HG02571 (cell line): Measurements from ENCODE around the gene VSIG4.

Experiments used
- ATAC-seq: cut with Tn5 transposase; IDR thresholded peaks from one replicate; pipeline ENCODE4 v1.9.1; 2021; ENCODE audit warnings: mild to moderate bottlenecking, moderate library complexity; ENCODE audit not compliant: unreplicated experiment

VSIG4 gene

DNA sequence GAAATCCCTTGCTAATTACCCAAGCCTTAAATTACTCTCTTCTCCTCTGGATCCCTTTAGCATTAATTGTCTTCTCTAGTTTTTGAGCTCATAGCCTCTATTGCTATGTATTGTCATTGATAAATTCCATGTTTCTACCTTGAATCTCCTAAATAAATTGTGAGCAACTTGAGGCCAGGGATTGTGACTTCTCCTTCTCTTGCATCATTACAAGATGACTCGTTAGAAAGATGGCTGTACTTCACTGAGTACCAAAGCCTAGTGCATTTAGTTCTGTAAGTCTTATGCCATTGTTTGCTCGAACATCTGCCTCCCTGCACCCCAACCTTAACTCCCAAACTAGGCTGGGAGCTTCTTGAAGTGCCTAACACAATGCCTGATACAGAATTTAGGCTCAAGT is 15.3 kb downstream of the VSIG4 start:
- no peak for ATAC-seq

- ATAC-seq = no peak
Observed at GRCh38 chrX:66024092-66024467, 15.8 kb downstream of the VSIG4 start.

DNA sequence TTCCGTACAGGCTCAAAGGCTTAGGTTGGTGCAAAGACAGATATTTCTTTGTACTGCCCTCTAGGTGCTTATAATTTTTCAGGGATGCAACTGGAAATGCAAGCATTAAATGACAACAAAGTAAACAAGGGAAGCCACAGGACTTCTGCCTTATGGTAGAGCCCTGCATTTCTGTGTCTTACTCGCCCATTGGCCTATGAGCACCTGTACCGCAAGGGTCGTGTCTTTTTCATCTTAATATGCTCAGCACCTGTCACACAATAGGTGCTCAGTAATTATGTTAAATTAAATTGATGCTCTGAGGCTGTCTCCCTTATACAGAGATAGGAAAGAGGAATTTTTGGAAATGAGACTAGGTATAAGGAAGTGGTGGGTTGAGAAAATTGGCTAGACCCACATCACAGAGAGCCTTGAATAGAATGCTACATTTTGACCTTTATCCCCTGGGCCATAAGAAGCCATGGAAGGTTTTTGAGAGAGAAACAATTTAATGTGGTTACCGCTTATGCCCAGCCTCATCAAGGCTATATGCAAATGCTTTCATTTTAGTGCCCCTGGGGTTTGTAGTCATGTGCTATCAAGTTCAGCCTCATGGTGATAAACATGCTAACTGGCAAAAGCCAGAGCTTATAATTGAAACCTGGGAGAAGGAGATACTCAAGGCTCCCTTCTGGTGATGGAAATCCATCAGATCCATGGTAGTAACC is 16.3 kb downstream of the VSIG4 start:
- ATAC-seq = no peak

GRCh38 chrX:66022632-66023384 is 17.1 kb downstream of the VSIG4 start:
- no peak for ATAC-seq

DNA sequence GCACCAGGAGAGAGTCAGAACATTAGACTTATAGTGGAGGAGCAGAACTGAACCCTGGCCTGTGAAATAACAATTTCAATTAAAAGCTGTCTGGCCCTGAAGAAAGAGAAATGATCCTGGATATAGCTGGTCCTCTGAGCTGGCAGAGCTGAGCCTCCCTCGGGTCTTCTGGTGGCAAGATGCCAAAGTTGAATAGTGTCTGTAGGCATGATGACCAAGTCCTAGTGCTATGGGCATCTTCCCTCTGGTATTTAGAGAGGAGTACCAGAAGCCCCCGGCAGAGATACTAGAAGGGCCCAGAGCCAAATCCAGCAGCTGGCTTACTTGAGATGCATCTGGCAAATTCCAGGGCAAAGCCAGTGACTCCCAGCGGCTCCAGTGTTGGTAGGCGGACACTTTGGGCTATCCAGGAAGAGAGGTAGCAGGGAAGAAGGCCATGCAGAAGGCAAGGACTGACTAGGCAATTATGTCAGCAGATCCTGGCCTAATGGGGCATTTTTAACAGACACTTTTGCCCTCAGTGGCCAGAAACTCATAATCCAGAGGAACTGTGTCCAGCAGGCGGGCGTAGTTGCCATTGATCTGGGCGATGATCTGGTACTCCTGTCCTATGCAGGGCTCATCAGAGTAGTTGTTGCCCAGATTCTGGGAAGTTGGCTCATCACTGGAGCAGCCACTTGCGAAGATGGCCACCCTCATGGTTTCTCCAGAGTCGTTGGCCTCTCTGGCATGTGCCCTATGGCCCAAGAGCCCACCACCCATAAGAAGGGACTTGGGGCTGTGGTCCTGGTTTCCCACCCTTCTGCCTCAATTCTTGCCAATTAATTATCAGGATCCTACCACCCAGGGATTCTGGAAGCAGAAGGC is 17.9 kb downstream of the VSIG4 start:
- ATAC-seq = no peak

DNA sequence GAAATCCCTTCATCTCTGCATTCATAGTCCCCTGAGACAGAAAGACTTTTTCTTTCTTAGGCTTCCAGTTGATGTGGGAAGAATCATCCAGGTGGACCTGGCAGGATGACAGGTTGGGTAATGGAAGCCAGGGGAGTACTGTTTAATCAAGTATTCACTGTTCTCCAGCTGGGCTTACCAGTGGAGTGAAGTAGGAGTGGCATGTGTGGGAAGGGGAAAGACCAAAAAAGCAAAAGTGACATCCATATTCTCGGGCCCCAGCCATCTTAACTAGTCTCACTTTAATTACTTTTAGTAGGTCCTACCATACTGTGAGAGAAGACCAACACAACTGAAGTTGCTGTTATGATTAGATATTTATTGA is 18.5 kb downstream of the VSIG4 start:
- no peak for ATAC-seq

- ATAC-seq = no peak
Observed at GRCh38 chrX:66020631-66021334, 19.1 kb downstream of the VSIG4 start.

DNA sequence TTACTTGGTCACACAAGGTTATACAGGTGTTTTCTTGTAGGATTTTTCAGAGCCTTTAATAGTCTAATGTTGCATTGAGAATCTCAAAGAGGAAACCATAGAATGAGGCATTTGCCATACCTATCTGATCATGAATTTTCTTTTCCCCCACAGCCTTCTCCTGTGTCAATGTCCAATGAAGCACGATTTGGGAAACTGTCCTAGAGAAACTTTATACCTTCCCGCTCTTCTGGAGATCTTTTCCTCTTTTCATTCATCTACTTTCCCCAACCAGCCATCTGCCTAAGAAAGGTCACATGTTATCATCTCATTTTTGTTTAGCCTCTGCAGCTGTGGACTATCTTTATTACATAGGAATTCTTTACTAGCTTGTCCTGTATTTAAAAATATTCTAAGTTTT is 19.9 kb downstream of the VSIG4 start:
- ATAC-seq = no peak

DNA sequence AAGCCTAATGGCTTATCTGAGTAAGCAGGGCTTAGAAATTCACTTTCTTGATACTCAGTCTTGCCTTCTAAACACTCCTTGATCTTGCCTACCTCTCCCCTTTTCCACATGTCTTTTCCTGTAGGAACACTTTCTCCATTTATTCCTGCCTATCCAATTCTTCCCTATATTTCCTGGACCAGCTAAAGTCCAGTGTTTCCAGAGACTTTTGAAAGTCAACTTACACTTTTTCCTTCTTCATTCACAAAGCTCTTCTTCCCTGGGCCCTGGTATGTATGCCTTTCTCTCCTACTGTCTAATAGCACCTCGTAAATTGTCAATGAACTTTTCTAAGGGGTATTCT is 20.6 kb downstream of the VSIG4 start:
- no peak for ATAC-seq

DNA sequence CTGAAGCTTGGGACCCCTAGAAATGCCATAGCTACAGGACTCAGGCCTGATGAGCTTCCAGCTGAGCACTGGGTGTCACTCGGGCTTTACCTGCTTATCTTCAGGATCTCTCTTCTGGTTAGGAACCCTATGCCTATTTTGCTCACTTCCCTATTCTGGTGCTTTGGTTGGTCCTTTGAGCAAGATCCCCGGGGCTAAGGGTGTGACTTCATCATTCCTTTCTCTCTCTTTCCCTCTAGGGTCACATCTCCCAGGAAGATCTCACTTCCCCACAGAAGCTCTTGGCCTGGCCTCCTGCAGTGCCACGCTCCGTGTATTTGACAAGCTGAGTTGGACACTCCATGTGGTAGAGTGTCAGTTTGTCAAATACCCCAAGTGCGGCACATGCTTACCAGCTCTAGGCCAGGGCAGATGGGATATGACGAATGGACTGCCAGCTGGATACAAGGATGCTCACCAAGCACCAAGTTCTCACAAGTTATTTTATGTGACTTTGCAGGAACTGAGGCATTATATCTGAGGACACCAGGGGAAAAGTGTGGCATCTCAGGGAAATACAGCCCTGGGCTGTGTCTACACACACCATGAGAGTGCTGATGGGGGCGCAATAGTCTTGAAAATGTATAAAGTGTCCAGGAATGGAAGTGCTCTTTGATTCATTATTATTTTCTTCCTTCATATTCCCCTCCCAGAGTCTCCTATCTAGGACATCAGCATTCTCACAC is 21.1 kb downstream of the VSIG4 start:
- no peak for ATAC-seq

- ATAC-seq = no peak
Observed at GRCh38 chrX:66017659-66018170, 22.2 kb downstream of the VSIG4 start.

- no peak for ATAC-seq
Observed at GRCh38 chrX:66016905-66017658, 22.8 kb downstream of the VSIG4 start.

- ATAC-seq = no peak
Observed at GRCh38 chrX:66015900-66016689, 23.8 kb downstream of the VSIG4 start.

DNA sequence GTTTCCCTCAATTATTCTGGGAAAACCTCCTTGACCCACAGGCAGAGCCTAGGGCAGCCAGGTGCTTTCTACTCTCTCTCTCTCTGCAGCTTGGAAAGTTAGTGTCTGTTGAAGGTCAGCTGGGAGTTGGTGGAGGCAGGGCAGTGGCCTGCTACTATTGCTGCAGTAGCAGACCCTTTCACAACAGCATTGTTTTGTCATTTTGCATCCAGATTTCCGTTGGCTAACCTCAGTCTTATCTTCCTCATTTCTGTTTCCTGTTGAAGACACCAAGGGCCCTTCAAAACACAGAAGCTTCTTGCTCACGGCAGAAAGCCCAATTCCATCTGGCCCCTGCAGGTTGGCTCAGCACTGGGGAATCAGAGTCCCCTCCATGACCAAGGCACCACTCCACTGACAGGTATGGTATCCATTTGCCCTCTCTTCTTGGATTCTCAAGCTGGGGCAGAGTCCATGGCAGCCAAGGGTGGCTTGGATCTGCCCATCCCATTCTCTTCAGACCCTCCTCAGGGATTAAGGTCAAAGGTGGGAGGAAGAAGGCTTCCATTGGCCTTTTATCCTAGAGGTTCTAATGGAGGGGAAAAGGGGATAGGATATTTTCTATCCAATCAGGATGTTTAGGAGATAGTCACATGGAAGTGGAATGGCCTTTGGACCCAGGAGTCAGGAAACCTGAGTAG is 24.6 kb downstream of the VSIG4 start:
- ATAC-seq = peak; percentile 33

DNA sequence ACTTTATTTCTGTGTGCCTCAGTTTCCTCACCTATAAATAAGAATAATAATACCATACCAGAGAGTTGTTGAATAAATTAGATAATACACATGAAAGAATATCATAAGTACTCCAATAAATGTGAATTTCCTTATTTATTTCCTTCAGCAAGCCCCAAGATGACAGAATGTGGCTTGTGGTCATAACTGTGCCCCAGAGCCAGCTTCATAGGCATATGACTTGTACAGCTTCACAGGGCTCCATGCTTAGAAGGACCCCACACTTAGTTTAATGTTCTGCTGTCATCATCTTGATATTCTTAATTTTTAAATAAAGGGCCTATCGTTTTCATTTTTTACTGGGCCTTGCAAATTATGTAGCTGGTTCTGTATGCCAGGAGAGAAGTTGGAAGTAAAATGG is 25.3 kb downstream of the VSIG4 start:
- no peak for ATAC-seq

GRCh38 chrX:66014084-66014483 is 25.8 kb downstream of the VSIG4 start:
- no peak for ATAC-seq

- ATAC-seq = no peak
Observed at GRCh38 chrX:66013194-66013816, 26.6 kb downstream of the VSIG4 start.

GRCh38 chrX:66012094-66012534 is 27.8 kb downstream of the VSIG4 start:
- no peak for ATAC-seq
